ENCODE data around the gene EID1.

EID1 gene

DNA sequence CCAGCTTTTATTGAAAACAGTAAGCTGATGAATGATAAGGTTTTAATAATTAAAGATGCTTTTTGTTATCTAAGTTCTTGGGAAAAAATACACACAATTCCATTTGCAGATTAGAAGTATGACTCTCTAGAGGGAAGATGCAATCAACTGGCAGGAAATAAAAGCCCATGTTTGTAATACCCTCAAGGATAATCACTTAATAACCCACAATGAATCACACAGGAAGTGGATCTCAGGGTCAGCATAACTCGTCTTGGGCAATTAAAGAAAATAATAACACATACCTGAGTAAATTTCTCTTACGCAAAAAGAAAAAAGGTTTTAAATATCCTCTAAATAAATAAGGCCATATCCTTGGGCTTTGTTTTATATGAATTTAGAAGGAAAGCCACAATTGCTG lies 9.4 kb upstream of the EID1 start:
- DNase-seq (ENCODE audit: extremely low read depth in 1 of 2, low read depth in 1 of 2): no peak

DNA sequence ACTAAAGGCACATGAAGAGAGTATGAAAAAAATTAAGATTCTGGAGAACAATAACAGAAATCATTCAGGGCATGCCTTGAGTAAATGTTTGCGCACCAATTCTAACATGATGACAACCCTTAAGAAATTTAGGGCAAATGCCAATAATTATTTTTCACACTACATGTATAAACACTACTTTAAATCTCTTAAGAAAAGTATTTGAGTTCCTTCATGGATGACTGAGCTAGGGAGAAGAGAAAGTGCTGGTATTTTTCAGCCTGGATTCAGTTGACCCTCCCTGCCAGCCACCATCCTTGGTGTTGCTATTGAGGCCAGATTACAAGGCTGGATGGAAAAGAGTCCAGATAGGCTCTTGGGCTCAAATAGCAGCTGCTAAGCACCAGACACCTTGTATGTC lies 8.0 kb upstream of the EID1 start:
- DNase-seq (ENCODE audit: extremely low read depth in 1 of 2, low read depth in 1 of 2): no peak

DNA sequence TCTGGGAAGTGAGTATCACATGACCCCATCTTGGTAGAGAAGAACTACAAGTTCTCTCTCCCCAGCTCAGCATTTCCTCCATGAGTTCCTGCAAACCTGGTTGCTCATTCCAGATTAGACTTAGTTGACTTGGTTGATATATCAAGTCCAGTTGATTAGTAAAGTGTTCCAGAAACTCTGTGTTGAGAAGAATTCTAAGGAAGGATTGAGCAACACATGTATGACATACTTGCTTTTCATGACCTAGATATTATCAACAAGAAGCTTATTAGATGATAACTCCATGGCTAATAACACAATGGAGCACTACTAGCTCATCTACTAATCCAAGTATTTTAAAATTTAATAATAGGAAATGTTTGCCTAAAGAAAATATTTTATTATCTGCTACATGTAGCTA lies 6.4 kb upstream of the EID1 start:
- no peak for DNase-seq (ENCODE audit: extremely low read depth in 1 of 2, low read depth in 1 of 2)

DNA sequence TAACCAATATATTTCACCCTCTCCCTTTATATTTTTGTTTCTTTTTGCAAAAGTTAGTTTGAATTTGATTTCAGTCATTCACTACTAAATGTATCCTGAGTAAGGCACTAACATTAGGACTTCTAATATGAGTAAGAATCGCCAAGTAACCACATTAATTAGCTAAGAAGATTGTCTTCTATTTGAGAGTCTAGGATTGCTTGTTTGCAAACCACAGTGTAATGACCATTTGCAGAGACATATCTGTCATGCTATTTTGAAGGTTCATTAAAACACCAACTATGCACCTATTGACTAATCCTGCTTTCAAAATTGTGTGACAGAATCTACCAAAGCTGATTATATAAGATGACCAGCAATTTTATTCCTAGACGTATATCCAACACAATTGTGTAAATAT lies 5.3 kb upstream of the EID1 start:
- no peak for DNase-seq (ENCODE audit: extremely low read depth in 1 of 2, low read depth in 1 of 2)

DNA sequence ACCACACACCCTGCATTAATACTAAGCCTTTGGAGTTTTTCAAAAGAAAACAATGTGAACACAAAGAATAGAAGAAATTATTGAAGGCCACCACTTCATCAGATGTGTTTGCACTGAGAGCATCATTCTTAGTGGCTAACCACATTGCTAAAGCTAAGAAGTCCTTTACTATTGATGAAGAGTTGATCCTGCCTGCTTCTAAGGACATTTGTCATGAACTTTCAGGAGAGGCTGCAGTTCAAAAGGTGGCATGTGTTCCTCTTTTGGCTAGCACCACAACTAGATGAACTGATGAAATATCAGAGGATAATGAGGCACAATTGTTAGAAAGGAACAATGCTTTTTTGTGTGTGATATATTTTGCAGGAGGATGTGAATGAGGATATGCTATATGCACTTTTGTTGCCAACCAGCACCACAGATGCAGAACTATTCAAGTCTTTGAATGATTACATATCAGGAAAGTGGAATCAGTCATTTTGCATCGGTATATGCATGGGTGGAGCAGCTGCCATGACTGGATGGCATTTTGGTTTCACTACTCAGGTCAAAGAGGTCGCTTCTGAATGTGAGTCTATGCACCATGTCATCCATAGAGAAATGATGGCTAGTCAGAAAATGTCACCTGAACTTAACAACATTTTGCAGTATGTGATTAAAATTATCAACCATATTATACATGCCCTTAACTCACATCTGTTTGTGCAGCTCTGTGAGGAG lies 2.5 kb upstream of the EID1 start:
- DNase-seq (ENCODE audit: extremely low read depth in 1 of 2, low read depth in 1 of 2): no peak

DNA sequence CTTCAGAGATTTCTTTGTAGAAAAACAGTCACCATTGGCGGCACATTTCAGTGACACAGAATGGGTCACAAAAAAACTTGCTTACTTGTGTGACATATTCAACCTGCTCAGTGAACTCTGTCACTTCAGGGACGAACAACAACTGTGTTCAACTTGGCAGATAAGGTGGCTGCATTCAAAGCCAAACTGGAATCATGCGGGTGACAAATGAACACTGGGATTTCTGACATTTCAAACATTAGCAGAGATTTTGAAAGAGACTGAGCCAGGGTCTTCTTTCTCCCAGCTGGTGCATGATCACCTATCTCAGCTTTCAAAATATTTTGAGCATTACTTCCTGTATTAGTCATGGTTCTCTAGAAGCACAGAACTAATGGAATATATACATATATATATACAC lies 1.9 kb upstream of the EID1 start:
- no peak for DNase-seq (ENCODE audit: extremely low read depth in 1 of 2, low read depth in 1 of 2)

DNA sequence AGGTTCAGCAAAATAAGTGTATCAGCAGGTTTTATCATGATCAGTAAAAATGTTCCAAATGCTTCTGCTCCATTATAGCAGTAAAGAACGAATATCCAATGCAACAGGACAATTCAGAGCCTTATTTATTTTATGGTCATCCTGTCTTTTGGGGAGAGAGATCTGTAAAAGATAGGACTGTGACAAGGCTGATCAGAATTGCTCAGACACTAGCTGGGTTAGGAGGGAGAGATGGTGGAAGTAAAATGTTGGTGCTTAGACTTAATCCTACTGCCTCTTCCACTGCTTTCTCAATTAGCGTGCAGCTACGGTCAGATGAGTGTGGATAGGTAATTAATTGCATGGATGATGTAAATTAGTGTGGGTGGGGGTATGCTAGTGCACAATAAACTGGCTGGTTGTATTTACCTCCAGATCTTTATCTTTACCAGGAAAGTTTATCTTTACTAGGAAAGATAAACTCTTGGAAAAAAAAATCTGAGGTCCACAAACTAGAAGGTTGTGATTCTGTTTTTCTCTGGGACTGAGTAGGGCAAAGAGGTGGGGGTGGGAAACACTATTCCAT lies 2.2 kb downstream of the EID1 start:
- no peak for DNase-seq (ENCODE audit: extremely low read depth in 1 of 2, low read depth in 1 of 2)

DNA sequence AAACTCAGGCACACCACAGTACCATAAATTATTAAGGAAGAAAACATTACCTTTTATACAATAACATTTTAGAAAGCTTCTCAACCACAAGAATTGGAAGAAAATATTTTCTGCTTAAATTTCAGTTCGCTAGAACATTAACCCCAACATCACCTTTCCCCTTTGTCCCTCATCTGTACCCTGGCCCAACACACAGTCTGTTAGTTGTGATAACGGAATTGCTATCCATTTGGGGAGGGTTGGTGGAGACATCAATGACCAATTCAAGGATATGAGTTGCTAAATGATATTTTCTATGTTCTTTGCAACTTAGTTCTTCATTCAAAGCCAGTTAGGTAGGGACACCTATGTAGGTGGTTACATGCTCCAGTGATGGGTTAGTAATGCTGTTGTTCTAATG lies 5.8 kb downstream of the EID1 start:
- no peak for DNase-seq (ENCODE audit: extremely low read depth in 1 of 2, low read depth in 1 of 2)

DNA sequence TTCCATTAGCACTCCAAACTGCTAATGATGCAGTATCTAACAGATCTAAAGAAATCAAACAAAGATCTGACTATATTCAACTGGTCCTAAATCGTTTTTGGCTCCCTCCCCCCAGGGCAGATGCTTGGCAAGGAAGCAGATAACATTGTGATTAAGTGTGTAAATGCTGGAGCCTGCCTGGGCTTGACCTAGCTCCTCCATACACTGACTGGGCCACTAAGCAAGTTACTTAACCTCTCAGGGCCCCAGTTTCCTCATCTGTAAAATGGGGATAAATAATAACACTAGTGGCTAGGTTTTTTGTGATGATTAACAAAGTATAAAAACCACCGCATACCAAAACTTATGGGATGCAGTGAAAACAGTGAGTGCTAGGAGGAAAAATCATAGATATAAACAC lies 9.2 kb downstream of the EID1 start:
- DNase-seq (ENCODE audit: extremely low read depth in 1 of 2, low read depth in 1 of 2): no peak

DNA sequence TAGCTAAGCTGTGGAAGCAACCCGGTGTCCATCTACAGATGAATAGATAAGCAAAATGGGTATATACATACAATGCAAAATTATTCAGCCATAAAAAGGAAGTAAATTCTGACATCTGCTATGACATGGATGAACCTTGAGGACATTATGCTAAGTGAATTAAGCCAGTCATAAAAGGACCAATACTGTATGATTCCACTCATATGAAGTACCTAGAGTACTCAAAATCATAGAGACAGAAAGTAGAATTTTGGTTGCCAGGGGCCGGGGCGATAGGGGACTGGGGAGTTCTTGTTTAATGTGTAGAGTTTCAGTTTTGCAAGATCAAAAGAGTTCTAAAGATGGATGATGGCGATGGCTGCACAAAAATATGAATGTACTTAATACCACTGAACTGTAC lies 10.3 kb downstream of the EID1 start:
- no peak for DNase-seq (ENCODE audit: extremely low read depth in 1 of 2, low read depth in 1 of 2)

DNA sequence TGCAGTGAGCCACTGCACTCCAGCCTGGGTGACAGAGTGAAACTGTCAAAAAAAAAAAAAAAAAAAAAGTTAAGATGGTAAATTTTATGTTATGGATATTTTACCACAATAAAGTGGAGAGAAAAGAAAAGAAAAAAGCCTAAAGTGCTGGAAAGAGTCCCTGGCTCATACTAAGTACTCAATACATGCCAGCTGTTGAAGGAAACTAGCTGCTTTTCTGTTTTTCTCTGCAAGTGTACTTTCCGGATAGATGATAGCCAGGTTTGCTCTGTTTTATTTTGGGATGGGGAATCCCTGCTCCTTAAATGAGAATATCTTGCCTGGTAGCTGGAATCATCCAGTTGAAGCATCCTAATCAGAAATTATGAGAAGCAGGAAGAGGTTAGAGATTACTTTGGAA lies 10.9 kb downstream of the EID1 start:
- no peak for DNase-seq (ENCODE audit: extremely low read depth in 1 of 2, low read depth in 1 of 2)

DNA sequence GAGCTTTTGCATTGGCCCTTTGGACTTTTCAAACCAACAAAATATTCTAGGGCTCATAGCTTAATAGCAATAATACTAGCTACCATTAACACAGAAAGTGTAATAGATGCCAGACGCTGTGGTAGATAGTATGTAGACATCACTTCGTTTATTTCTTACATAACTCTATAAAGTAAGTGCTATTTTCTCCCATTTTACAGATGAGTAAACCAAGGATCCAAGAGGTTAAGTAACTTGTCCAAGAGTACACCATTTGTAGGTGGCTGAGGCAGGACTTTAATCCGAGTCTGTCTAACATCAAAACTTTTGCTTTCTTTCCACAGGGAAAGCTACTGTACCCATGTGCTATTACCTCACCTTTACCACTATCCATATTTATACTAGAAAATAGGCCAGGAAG lies 12.0 kb downstream of the EID1 start:
- no peak for DNase-seq (ENCODE audit: extremely low read depth in 1 of 2, low read depth in 1 of 2)

DNA sequence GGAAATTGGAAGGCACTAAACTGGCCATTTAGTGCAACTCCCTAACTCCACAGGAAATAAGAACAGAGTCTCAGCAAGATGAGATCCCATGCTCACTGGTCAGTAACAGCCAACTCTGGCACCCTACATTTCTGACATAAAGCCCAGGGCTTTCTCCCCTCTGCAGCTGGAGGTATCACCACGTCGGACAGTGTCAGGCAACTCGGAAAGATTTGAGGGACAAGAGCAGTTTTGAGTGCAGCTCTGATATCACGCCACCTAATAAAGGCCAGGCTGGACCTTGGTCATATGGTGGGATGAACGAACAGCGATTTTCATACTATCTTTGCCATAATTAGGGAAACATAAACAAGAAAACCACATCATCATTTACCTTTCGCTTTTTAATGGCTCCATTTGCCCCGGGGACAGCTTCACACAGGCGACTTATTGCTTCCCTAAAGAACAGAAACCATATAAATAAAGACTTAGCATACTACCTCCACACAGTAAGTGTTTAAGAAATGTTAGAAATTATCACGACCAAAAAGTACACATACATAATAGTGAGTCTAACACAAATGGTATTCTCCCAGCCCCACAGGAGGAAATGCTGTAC lies 12.5 kb downstream of the EID1 start:
- DNase-seq (ENCODE audit: extremely low read depth in 1 of 2, low read depth in 1 of 2): no peak

DNA sequence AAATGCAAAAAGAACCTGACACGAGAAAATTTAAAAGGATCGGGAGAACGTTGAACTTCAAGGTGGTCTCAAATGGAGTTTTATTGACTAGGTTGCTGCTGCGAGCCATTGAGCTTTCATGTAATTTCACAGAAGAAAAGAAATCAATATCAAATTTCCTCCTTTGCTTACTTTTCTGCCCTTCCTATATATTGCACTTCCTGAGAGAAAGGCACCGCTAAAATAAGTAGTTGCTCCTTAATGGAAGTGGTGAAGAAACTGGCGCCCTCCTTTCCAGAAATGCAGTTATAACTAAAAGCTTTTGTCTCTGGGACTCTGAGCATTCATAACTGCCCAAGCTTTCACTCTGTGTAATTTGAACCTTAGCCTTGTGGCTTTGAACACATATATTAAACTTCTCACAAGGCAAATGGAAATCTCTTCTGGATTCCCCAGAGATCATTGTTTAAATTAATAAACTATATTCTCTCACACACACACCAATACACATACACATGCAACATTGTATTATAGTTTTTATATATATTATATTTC lies 13.4 kb downstream of the EID1 start:
- DNase-seq (ENCODE audit: extremely low read depth in 1 of 2, low read depth in 1 of 2): no peak

DNA sequence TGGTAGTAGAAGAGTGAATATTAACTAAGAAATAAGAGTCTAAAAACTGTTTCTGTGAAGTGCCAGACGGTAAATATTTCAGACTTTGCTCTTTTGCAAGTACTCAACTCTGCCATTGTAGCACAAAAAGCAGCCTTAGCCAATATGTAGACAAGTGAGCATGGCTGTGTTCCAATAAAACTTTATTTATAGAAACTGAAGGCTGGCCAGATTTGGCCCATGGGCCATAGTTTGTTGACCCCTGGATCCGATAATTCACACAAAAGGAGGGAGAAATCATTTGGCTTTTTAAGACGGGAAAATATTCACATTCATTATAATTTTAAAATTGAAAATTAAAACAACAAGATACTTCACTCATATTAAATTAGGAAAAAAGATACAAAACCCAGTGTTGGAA lies 15.4 kb downstream of the EID1 start:
- DNase-seq (ENCODE audit: extremely low read depth in 1 of 2, low read depth in 1 of 2): no peak

DNA sequence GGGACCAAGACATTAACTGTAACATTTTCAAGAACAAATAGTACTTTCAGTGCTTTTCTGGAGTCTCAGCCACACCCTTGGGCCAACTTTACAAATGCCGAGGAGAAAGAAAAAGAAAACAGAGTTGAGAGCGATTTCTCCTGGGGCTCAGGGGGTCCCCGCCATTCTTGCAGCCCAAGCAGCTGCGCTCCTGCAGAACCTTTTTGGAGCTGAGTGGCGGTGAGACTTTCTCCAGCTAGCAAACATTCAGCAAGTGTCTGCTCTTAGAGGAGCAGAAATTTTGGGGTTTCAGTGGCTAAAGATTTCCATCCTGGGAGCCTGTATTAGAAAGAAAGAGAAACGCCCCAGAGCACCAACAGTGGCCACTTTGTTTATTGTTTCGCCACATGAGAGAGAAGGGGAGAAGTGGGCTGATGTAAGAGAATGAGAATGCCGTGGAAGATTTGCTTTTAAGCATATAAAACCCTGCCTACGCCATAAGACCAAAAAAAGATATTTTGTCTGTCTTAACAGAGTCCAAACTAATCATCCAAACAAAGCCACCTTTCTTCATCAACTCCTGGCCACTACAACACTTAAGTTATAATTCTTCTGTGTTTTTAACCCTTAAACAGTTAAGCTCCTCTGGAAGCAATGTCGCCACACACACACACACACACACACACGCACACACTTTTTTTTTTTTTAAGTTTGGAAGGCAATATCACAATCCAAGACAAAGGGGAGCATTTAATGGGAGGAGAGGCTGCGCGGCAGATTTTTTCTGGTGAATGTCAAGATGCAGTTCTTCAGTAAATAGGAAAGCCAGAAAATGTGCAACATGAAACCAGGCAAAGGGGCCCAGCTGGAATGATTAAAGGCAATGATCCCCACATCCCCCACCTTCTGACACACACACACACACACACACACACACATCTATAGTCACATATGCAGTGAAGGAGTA lies 19.2 kb downstream of the EID1 start:
- no peak for DNase-seq (ENCODE audit: extremely low read depth in 1 of 2, low read depth in 1 of 2)

DNA sequence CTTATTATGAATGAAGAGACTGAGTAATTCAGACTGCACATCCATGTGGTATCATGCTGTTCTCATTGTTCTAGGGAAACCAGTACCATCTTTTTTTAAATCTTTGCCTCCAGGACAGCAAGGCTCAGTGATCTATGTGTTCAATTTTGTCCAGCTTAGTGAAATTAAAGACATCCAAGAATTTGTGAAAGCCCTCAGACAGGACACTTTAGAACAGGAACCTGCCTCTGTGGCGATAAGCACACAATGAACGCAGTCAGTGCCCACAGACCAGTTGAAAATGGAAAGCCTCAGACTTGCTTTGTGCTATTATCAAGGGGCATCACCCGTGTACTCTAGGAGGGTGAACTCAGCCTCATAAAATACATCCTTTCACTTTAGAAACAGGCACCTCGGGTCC lies 20.1 kb downstream of the EID1 start:
- no peak for DNase-seq (ENCODE audit: extremely low read depth in 1 of 2, low read depth in 1 of 2)

DNA sequence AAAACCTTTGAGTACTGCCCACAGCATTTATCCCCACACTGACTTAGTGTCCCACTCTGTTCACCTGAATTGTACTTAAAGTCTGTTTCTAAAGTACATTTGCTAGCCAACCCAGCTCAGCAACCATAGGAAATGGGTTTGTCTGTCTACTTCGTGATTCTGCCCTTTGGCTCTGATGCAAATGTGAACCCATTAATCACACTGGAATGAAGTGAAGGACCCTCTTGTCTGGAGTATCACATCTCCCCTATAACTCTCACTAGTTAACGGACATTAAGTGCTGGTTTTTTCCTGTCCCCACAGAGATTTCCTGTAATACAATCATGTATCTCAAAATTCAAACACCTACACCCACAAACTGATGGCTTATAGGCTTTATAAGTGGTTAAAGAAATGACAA lies 20.5 kb downstream of the EID1 start:
- no peak for DNase-seq (ENCODE audit: extremely low read depth in 1 of 2, low read depth in 1 of 2)

DNA sequence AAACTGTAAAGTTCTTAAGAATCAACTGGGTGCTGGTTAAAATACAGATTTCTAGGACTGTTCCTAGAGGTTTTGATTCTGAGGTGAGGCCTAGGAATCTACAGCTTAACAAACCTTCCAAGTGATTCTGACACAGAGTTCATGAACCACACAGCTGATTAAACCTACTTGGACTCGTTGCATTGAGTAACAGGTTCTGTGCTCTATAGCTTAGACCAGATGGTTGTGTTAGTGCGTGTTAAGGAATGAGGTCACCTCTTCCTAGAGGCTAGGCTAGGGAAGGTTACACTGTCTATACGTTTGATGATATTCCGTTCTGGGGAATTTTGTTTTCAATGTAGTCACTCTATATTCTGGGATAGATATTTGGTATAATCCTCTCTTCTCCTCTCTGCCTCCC lies 21.9 kb downstream of the EID1 start:
- no peak for DNase-seq (ENCODE audit: extremely low read depth in 1 of 2, low read depth in 1 of 2)

DNA sequence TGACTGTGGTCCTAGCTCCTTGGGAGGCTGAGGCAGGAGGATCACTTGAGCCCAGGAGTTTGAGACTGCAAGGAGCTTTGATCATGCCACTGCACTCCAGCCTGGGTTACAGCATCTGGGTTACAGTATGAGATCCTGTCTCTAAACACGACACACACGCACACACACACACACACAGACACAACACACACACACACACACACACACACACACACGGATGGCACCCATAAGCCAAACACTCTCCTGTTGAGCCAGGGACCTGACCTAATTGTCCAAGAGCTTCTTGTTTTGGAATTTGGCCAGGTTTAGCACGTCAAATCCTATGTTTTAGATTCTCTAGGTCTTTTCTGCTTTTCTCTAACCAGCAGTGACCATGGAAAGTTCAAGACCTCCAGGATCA lies 26.8 kb downstream of the EID1 start:
- DNase-seq (ENCODE audit: extremely low read depth in 1 of 2, low read depth in 1 of 2): no peak

DNA sequence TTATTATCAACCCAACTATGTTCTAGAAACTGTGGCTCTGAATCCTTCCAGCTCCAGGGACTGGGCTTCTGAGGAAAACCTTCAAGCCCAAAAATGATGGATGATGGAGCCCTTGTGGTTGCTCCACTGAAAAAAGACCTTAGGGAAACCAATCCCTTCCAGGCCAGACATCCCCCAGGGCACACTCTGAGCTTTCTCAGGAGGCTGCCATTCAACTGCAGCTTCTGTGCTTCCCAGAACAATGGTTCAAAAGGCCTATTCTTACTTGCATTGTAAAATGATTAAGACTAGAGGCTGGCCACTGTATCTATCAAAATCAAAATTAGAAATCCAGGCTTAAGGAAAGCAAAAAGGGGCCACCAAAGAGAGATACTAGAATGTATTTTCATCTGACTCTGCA lies 27.3 kb downstream of the EID1 start:
- DNase-seq (ENCODE audit: extremely low read depth in 1 of 2, low read depth in 1 of 2): no peak
